ENCODE results near the gene TUBB4B. TPM values are rescaled to one million over a fixed set of nuclear protein-coding genes. Genes with fewer than 3 reads are reported as not detected.

TUBB4B gene
- total and polyA plus RNA-seq, 11 donors: 244 to 900 (median 515) TPM

GRCh38 chr9:137192859-137193258 lies 48.2 kb upstream of the TUBB4B start:
- intact Hi-C loops (cut with DNase I): loop anchor here in 1 of 10 donors (5.0 kb wide), 1 partner anchor 34 kb away; the partner anchor contains the start of genes CYSRT1 and RNF224
- Histone ChIP-seq H3K9me3 (no peaks in the 10 kb centered on the region), H3K27ac (peak overlapping the region in 1 of 12 donors; percentile 89), H3K27me3 (no peaks in the 10 kb centered on the region), H3K4me3 (no peak overlapping the region), H3K4me1 (peaks cover 11 to 84% (median 57%) of the 10 kb centered on the region in 12 donors), H3K36me3 (peaks cover 0 to 30% (median 24%) of the 10 kb centered on the region in 9 donors)
- no peak for ATAC-seq
- 86 to 91% (median 87%) methylated on average over 2 of the region's 2 CpGs; no CpG with 5 or more reads in 1 of the 4 donors for WGBS, 4 donors
- no peak for DNase-seq
- TF ChIP-seq POLR2A (IDR thresholded peaks at IDR 0.05): no peak
- no peak for TF ChIP-seq CTCF (IDR thresholded peaks at IDR 0.05)

GRCh38 chr9:137193771-137194170 lies 47.3 kb upstream of the TUBB4B start:
- TF ChIP-seq CTCF (IDR thresholded peaks at IDR 0.05): no peak
- TF ChIP-seq POLR2A (IDR thresholded peaks at IDR 0.05): no peak
- intact Hi-C loops (cut with DNase I): loop anchor here in 1 of 10 donors (5.0 kb wide), 1 partner anchor 34 kb away; the partner anchor contains the start of genes CYSRT1 and RNF224
- WGBS, 4 donors: 81 to 90% (median 84%) methylated on average over 10 to 14 of the region's 14 CpGs
- Histone ChIP-seq H3K9me3 (no peaks in the 10 kb centered on the region), H3K27me3 (no peaks in the 10 kb centered on the region), H3K27ac (peak overlapping the region; percentile 26 to 89 (median 66)), H3K4me3 (peak overlapping the region in 2 of 12 donors; percentile 33 to 37), H3K4me1 (peaks cover 11 to 90% (median 63%) of the 10 kb centered on the region in 12 donors), H3K36me3 (peaks cover 0 to 30% (median 24%) of the 10 kb centered on the region in 9 donors)
- no peak for DNase-seq
- no peak for ATAC-seq

- Histone ChIP-seq H3K27me3 (no peaks in the 10 kb centered on the region), H3K27ac (peak overlapping the region; percentile 26 to 89 (median 66)), H3K36me3 (peaks cover 0 to 30% (median 24%) of the 10 kb centered on the region in 9 donors), H3K4me3 (peak overlapping the region in 6 of 12 donors; percentile 10 to 37 (median 30)), H3K9me3 (no peaks in the 10 kb centered on the region), H3K4me1 (peaks cover 13 to 90% (median 66%) of the 10 kb centered on the region in 12 donors)
- TF ChIP-seq CTCF (IDR thresholded peaks at IDR 0.05) (no peak), POLR2A (IDR thresholded peaks at IDR 0.05) (no peak)
- 24 to 50% (median 45%) methylated on average over 3 to 16 of the region's 16 CpGs for WGBS, 4 donors
- intact Hi-C loops (cut with DNase I): loop anchor here in 1 of 10 donors (5.0 kb wide), 1 partner anchor 33 kb away; the partner anchor contains the start of genes CYSRT1 and RNF224
- ATAC-seq (peak; percentile 63 to 90 (median 76)), DNase-seq (peak; percentile 68 to 92 (median 80))
These were observed 46.7 kb upstream of the TUBB4B start for GRCh38 chr9:137194388-137194787.

GRCh38 chr9:137194909-137195308 lies 46.2 kb upstream of the TUBB4B start:
- H3K27ac ChIP-seq: peak overlapping the region in 11 of 12 donors; percentile 38 to 89 (median 70)
- no peak for ATAC-seq
- intact Hi-C loops (cut with DNase I): loop anchor here in 1 of 10 donors (5.0 kb wide), 1 partner anchor 32 kb away; the partner anchor contains the start of genes CYSRT1 and RNF224

More at GRCh38 chr9:137194909-137195308, 46.2 kb upstream of the TUBB4B start:
- H3K9me3 ChIP-seq: no peaks in the 10 kb centered on the region
- WGBS, 4 donors: 71 to 87% (median 75%) methylated on average over 4 to 10 of the region's 10 CpGs
- peaks cover 0 to 27% (median 22%) of the 10 kb centered on the region in 9 donors for H3K36me3 ChIP-seq
- no peaks in the 10 kb centered on the region for H3K27me3 ChIP-seq
- H3K4me1 ChIP-seq: peaks cover 12 to 90% (median 65%) of the 10 kb centered on the region in 12 donors
- no peak for DNase-seq
- H3K4me3 ChIP-seq: peak overlapping the region in 4 of 12 donors; percentile 12 to 37 (median 30)
- TF ChIP-seq CTCF (IDR thresholded peaks at IDR 0.05): no peak

All from heart left ventricle (tissue), 16 donors.